ENCODE measurements around the gene SFSWAP. TPM values are rescaled to one million over a fixed set of nuclear protein-coding genes. Genes with fewer than 3 reads are reported as not detected.

The SFSWAP gene
- polyA plus RNA-seq, 1 donor from 2014 or later = 56.6 TPM

- Histone ChIP-seq H3K4me2 (ENCODE audit: low read length) (no peak overlapping the region), H4K20me1 (ENCODE audit: insufficient read depth) (no peaks in the 10 kb centered on the region), H3K27me3 (ENCODE audit: insufficient read depth, low read depth, low read length) (no peaks in the 10 kb centered on the region), H3K9ac (ENCODE audit: low read length) (no peak overlapping the region), H2AFZ (ENCODE audit: low read depth, low read length) (no peak overlapping the region), H3K9me2 (ENCODE audit: insufficient read depth, low read length) (no peaks in the 10 kb centered on the region), H3K4me3 (ENCODE audit: low read length) (no peak overlapping the region), H3K9me3 (ENCODE audit: low read length) (no peaks in the 10 kb centered on the region), H3K79me2 (replicated peaks; ENCODE audit: insufficient read depth, low read length) (peaks cover 28% of the 10 kb centered on the region), H3F3A (ENCODE audit: insufficient read depth, low read length, poor library complexity, severe bottlenecking) (no peaks in the 10 kb centered on the region), H3K27ac (ENCODE audit: low read length) (no peak overlapping the region), H3K36me3 (ENCODE audit: insufficient read depth, low read length) (peaks cover 12% of the 10 kb centered on the region)
- TF ChIP-seq EP300 (conservative IDR thresholded peaks at IDR 0.05; ENCODE audit: poor library complexity, severe bottlenecking) (no peak), SMC3 (conservative IDR thresholded peaks at IDR 0.05; ENCODE audit: poor library complexity) (no peak), REST (IDR thresholded peaks at IDR 0.05; ENCODE audit: borderline replicate concordance) (no peak), TAF1 (IDR thresholded peaks at IDR 0.05; ENCODE audit: low read depth) (no peak), MXI1 (conservative IDR thresholded peaks at IDR 0.05; ENCODE audit: poor library complexity, severe bottlenecking) (no peak), CTCF (IDR thresholded peaks at IDR 0.05; ENCODE audit: poor library complexity, severe bottlenecking) (no peak), POLR2AphosphoS5 (IDR thresholded peaks at IDR 0.05) (no peak), RAD21 (conservative IDR thresholded peaks at IDR 0.05) (no peak), EZH2 (IDR thresholded peaks at IDR 0.05; ENCODE audit: borderline replicate concordance, insufficient read depth, low read length, poor library complexity, severe bottlenecking) (no peak)
Observed at GRCh38 chr12:131714759-131715158, 3.9 kb downstream of the SFSWAP start.

- Histone ChIP-seq H3K9ac (ENCODE audit: low read length) (no peak overlapping the region), H3K27me3 (ENCODE audit: insufficient read depth, low read depth, low read length) (no peaks in the 10 kb centered on the region), H4K20me1 (ENCODE audit: insufficient read depth) (no peaks in the 10 kb centered on the region), H2AFZ (ENCODE audit: low read depth, low read length) (no peak overlapping the region), H3K9me2 (ENCODE audit: insufficient read depth, low read length) (no peaks in the 10 kb centered on the region), H3F3A (ENCODE audit: insufficient read depth, low read length, poor library complexity, severe bottlenecking) (no peaks in the 10 kb centered on the region), H3K36me3 (ENCODE audit: insufficient read depth, low read length) (peaks cover 12% of the 10 kb centered on the region), H3K9me3 (ENCODE audit: low read length) (no peaks in the 10 kb centered on the region), H3K4me3 (ENCODE audit: low read length) (no peak overlapping the region), H3K79me2 (replicated peaks; ENCODE audit: insufficient read depth, low read length) (peaks cover 24% of the 10 kb centered on the region), H3K27ac (ENCODE audit: low read length) (no peak overlapping the region), H3K4me2 (ENCODE audit: low read length) (no peak overlapping the region)
- no peak for TF ChIP-seq SMC3 (conservative IDR thresholded peaks at IDR 0.05; ENCODE audit: poor library complexity)
- TF ChIP-seq RAD21 (conservative IDR thresholded peaks at IDR 0.05) = no peak
- no peak for TF ChIP-seq REST (IDR thresholded peaks at IDR 0.05; ENCODE audit: borderline replicate concordance)
- no peak for TF ChIP-seq CTCF (IDR thresholded peaks at IDR 0.05; ENCODE audit: poor library complexity, severe bottlenecking)
- no peak for TF ChIP-seq POLR2AphosphoS5 (IDR thresholded peaks at IDR 0.05)
- TF ChIP-seq EZH2 (IDR thresholded peaks at IDR 0.05; ENCODE audit: borderline replicate concordance, insufficient read depth, low read length, poor library complexity, severe bottlenecking) = no peak
- TF ChIP-seq MXI1 (conservative IDR thresholded peaks at IDR 0.05; ENCODE audit: poor library complexity, severe bottlenecking) = no peak
- no peak for TF ChIP-seq EP300 (conservative IDR thresholded peaks at IDR 0.05; ENCODE audit: poor library complexity, severe bottlenecking)
- TF ChIP-seq TAF1 (IDR thresholded peaks at IDR 0.05; ENCODE audit: low read depth) = no peak
Observed at GRCh38 chr12:131716282-131716681, 5.4 kb downstream of the SFSWAP start.

All from neural cell (in vitro differentiated cells).